Activated T-helper 2 cell treated with anti-CD3 and anti-CD28 coated beads, Interferon-gamma antibody, Interleukin-2, Interleukin-4, amounts not matched to agents 10 μg/mL and 5 μg/mL and 100 μg/mL, durations not matched to agents 14 hours and 24 hours and 36 hours (primary cell): ENCODE data around the gene CCDC142. TPM values are rescaled to one million over a fixed set of nuclear protein-coding genes. Genes with fewer than 3 reads are reported as not detected.

Experiments
- DNase-seq: peaks from one replicate; pipeline ENCODE4 v3.0.0; 2021; ENCODE audit warnings: low spot score
- H3K27ac Mint-ChIP-seq: one replicate; pipeline ENCODE4 v1.8.0; 2021; ENCODE audit warnings: mixed read lengths
- H3K27me3 Mint-ChIP-seq: one replicate; pipeline ENCODE4 v1.8.0; 2021; ENCODE audit warnings: low read depth, mixed read lengths
- H3K36me3 Mint-ChIP-seq: one replicate; pipeline ENCODE4 v1.8.0; 2021; ENCODE audit warnings: low read depth, mixed read lengths
- H3K4me1 Mint-ChIP-seq: one replicate; pipeline ENCODE4 v1.8.0; 2021; ENCODE audit warnings: low read depth, mixed read lengths
- H3K4me3 Mint-ChIP-seq: one replicate; pipeline ENCODE4 v1.8.0; 2021; ENCODE audit warnings: low read depth, mild to moderate bottlenecking, moderate library complexity, mixed read lengths
- H3K9me3 Mint-ChIP-seq: one replicate; pipeline ENCODE4 v1.8.0; 2021; ENCODE audit warnings: mixed read lengths
- intact Hi-C: fragments of 100-400 bp; cut with micrococcal nuclease; formaldehyde crosslinking; loops from one replicate; pipeline ENCODE4 v1.15.1; 2023
- total RNA-seq: library from RNA; stranded (reverse); gene quantifications from 2 replicates; pipeline ENCODE4 v1.2.3, GENCODE V29; 2022

CCDC142 gene
- total RNA-seq, 1 donor from 2014 or later, result 26.9 TPM

DNA sequence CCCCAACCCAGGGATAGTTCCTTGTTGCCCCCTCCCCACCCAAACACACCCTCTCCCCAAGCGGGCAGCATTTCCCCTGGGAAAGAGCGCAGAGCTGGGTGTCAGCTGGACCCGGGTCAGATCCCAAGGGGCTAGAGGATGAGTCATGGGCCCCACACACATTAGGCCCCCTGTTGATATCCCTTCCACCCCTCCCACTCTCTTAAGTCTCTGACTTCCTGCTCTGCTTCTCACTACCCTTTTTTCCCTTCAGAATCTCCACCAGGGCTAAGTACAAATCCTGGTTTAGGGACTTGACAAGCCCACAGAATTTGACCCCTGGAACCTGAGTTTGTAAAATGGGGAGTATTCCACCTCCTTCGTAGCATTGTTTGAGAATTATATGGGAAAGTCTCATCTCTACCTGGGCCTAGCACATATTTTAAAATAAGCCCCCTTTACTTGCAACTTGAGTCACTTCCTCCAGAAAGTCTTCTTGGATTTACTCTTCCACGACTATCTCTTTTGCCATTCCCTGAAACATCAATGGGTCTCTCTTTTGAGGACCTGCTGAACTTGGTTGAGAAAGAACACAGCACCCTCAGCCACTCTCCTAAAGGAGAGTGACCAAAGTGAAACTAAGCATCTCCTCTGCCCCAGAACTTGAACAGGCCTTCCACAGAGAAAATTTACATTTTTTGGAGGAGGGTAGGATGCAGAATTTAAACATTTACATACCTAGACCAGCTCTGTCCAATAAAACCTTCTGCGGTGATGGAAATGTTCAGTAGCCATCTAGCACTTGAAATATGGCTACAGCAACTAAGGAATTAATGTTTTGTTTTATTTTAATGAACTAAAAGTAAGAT, 45.7 kb downstream of the CCDC142 start:
- peaks cover 15% of the 10 kb centered on the region for H3K27me3 Mint-ChIP-seq
- intact Hi-C loops, result no loop called here
- H3K36me3 Mint-ChIP-seq, result no peaks in the 10 kb centered on the region
- no peak for DNase-seq
- no peak overlapping the region for H3K27ac Mint-ChIP-seq
- no peak overlapping the region for H3K4me3 Mint-ChIP-seq
- peaks cover 8% of the 10 kb centered on the region for H3K4me1 Mint-ChIP-seq
- no peaks in the 10 kb centered on the region for H3K9me3 Mint-ChIP-seq

DNA sequence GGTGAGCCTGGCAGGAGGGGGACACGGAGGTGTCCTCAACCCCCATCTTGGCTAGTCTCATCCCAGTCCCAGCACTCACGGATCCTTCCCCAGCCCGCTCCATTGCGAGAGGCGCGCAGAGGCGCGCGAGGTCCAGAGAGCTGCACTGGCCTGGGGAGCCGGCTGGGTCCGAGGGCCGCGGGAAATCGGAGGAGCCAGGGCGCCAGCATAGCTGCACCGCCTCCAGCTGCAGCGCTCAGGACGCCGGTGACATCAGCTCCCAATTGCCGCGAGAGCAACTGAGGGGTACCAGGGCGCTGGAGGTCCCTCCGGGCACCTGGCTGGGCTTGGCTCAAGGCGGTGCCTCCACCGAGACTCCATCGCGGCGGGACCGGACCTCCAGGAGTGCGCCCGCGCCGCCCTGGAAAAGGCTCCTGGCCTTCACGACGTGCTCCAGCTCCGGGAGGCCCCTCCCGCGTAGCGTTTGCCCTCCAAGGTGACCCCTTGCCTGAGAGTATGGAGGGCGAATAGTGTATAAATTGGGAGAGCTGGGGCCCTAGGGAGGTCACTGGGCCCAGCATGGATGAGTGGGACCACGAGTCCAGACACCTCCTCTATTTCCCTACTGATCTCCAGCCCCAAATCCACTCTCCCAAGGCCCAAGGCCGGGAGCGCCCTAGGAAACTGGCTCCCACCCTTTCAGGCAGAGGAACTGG, 46.5 kb downstream of the CCDC142 start:
- intact Hi-C loops, result no loop called here
- DNase-seq, result no peak
- Mint-ChIP-seq H3K4me3 (no peak overlapping the region), H3K27me3 (peaks cover 15% of the 10 kb centered on the region), H3K9me3 (no peaks in the 10 kb centered on the region), H3K4me1 (peaks cover 8% of the 10 kb centered on the region), H3K27ac (no peak overlapping the region), H3K36me3 (no peaks in the 10 kb centered on the region)

DNA sequence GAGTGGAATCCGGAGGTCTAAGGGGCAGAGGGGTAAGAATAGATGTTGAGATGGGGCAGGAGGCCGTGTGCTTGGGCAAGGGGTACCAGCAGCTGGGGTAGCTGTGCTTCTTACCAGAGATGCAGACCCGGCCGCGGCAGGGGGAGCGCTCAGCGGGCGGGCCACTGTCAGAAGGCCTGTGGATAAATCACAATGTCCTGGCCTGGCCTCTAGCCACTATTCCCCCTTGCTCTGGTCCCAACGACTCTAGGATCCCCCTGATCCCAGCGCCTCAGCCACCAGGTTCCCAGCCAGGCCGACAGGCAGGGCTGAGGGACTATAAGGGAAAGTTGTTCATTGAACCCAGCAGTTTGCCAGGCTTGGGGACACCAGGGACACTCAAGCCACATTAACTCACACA, 52.3 kb downstream of the CCDC142 start:
- H3K36me3 Mint-ChIP-seq, result peaks cover 4% of the 10 kb centered on the region
- no peaks in the 10 kb centered on the region for H3K27me3 Mint-ChIP-seq
- intact Hi-C loops, result no loop called here
- H3K27ac Mint-ChIP-seq, result no peak overlapping the region
- no peaks in the 10 kb centered on the region for H3K9me3 Mint-ChIP-seq
- H3K4me3 Mint-ChIP-seq, result no peak overlapping the region
- no peak for DNase-seq
- no peaks in the 10 kb centered on the region for H3K4me1 Mint-ChIP-seq

DNA sequence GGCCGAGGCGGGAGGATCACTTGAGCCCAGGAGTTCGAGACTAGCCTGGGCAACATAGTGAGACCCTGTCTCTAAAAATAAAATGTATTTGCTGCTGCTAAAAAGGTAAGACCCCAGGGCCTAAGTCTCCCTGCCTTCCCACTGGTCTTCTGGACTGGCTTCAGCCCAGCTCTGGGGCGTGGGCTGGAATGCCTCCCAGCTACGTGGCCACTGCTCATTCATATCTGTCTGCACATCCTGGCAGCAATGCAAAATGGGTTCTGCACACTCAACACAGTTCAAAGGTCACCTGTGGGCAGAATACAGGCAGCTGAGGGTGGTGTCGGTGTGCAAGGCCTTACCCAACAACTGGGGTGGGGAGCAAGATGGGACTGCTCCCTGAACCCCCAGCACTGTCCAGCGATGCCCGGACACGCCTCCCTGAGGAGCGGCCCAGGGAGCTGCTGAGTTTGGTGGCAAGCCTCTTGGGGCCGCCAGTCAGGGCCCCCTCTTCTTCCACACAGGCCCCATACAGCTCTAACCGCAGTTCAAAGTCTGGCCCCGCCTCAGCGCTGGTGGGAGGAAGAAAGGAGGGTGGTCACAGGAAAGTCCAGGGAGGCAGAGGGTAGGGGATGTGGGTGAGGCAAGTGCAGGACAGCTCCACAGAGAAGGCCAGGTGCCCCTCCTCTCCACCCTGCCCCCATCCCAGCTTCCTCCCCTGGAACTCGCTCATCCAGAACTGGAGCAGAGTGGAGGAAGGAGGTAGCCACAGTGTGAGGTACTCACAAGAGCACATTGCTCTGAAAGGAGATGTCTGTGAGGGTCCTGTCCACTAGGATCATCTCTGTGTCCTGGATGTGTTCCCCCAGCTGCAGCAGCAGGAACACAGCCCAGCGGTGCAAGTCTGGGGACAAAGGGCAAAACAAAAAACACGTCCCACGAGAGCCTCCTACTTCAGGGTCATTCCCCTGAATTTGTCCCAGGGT, 53.0 kb downstream of the CCDC142 start:
- peaks cover 11% of the 10 kb centered on the region for H3K36me3 Mint-ChIP-seq
- H3K27ac Mint-ChIP-seq, result no peak overlapping the region
- intact Hi-C loops, result no loop called here
- H3K9me3 Mint-ChIP-seq, result no peaks in the 10 kb centered on the region
- no peaks in the 10 kb centered on the region for H3K4me1 Mint-ChIP-seq
- no peaks in the 10 kb centered on the region for H3K27me3 Mint-ChIP-seq
- no peak for DNase-seq
- H3K4me3 Mint-ChIP-seq, result no peak overlapping the region

DNA sequence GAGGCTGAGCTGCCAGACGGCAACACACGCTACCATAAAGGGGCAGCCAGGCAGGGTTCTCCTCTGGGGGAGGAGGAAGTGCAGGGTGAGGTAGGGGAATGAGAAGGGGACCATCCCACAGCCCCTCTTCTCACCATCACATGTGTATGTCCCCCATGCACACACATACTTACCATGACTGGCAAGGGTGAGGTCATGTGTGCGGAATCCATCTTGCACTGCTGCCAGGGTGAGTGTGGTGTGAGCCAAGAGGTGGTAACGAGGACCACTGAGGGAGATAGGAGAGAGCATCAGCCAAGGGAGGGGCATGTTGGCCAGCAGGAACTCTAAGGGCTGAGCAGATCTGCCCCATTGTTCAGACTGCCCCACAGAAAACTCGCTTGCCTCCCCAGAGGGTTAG, 54.1 kb downstream of the CCDC142 start:
- no peaks in the 10 kb centered on the region for H3K4me1 Mint-ChIP-seq
- intact Hi-C loops, result no loop called here
- no peaks in the 10 kb centered on the region for H3K9me3 Mint-ChIP-seq
- H3K4me3 Mint-ChIP-seq, result no peak overlapping the region
- H3K36me3 Mint-ChIP-seq, result peaks cover 15% of the 10 kb centered on the region
- no peaks in the 10 kb centered on the region for H3K27me3 Mint-ChIP-seq
- no peak overlapping the region for H3K27ac Mint-ChIP-seq
- no peak for DNase-seq

DNA sequence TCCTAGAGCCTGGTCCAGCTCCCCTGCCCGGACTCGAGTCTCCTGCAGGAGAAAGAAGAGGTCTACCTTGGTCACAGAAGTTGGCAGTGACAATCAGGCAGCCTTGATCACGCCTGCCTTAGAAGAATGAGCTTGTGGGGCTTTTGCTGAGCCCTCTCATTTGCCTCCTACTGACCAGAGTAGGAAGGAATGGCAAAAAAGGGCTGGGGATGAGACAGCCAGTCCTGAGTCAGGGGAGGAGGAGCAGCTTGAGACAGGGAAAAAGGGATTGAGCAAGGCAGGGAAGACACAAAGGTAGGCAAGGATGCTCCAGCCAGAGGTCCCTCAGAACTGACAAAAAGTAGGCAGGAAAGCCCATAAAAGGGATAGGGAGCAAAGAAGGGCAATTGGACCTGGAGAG, 55.2 kb downstream of the CCDC142 start:
- no peak for DNase-seq
- Mint-ChIP-seq H3K27me3 (no peaks in the 10 kb centered on the region), H3K27ac (no peak overlapping the region), H3K9me3 (no peaks in the 10 kb centered on the region), H3K4me1 (peaks cover 4% of the 10 kb centered on the region), H3K36me3 (peaks cover 15% of the 10 kb centered on the region), H3K4me3 (no peak overlapping the region)
- intact Hi-C loops, result no loop called here

DNA sequence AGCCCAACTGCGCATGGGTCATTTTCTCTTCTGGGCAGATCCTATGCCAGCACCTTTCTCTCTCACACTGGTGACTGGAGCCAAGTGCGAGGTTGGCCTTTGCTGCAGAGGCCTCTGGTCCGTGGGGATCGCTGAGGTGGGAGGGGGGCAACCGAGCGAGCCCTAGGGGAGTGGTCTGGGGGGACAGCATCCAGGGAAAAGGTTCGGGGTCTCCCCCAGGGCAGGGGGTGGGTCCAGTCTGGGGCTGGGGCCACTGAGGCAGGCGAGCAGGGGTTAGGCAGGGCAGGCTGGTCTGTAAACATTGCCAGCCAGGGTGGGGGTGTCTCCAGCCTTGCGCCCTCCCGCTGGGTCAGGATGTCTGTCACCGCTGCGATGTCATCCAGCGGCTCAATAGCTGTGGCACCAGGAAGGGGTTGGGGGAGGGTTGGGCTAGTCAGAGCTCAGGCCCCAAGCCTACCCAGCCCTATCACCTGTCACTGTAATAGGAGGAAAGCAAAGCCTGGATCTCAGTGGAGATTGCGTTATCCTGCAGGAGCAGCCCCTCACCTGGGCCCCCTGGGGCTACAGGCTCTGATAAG, 56.5 kb downstream of the CCDC142 start:
- Mint-ChIP-seq H3K4me3 (no peak overlapping the region), H3K36me3 (peaks cover 15% of the 10 kb centered on the region), H3K9me3 (no peaks in the 10 kb centered on the region), H3K27me3 (no peaks in the 10 kb centered on the region), H3K27ac (no peak overlapping the region), H3K4me1 (peaks cover 5% of the 10 kb centered on the region)
- intact Hi-C loops, result no loop called here
- no peak for DNase-seq

DNA sequence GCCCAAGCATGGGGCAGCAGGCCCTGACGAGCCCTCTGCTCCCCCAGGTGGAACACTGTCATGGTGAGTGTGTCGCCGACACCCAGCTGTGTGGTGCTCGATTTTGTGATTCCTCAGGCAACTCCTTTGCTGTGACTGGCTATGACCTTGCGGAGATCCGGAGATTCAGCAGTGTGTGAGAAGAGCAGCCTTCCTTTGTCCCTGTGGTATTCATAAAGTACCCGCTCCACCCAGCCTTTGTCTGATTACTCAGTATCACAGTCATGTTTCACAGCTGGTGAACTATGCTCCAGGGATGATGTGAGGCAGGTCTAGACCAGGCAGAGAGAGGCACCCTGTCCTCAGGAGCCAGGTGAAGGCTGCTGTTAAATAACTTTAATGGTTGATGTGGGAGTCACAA, 57.3 kb downstream of the CCDC142 start:
- Mint-ChIP-seq H3K4me1 (peaks cover 9% of the 10 kb centered on the region), H3K36me3 (peaks cover 15% of the 10 kb centered on the region), H3K27me3 (no peaks in the 10 kb centered on the region), H3K4me3 (no peak overlapping the region), H3K9me3 (no peaks in the 10 kb centered on the region), H3K27ac (no peak overlapping the region)
- intact Hi-C loops, result no loop called here
- DNase-seq, result no peak

DNA sequence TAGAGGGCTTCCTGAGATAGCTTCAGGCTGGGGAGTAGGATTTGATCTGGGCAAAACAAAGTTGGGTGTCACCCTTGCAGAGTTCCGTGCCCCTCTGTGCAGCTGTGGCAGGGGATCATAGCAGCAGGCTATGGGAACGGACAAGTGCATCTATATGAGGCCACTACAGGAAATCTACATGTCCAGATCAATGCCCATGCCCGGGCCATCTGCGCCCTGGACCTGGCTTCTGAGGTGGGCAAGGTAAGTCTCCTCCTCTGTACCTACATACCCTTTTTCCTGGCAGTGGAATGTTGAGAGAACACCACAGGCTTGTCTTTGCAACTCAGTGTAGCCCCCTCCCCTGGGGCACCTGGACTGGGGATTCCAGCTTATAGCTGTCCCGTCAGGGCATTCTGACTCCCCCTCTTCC, 57.8 kb downstream of the CCDC142 start:
- H3K4me1 Mint-ChIP-seq, result peaks cover 14% of the 10 kb centered on the region
- no peak overlapping the region for H3K4me3 Mint-ChIP-seq
- peaks cover 15% of the 10 kb centered on the region for H3K36me3 Mint-ChIP-seq
- DNase-seq, result no peak
- H3K27me3 Mint-ChIP-seq, result no peaks in the 10 kb centered on the region
- intact Hi-C loops, result no loop called here
- no peaks in the 10 kb centered on the region for H3K9me3 Mint-ChIP-seq
- no peak overlapping the region for H3K27ac Mint-ChIP-seq

DNA sequence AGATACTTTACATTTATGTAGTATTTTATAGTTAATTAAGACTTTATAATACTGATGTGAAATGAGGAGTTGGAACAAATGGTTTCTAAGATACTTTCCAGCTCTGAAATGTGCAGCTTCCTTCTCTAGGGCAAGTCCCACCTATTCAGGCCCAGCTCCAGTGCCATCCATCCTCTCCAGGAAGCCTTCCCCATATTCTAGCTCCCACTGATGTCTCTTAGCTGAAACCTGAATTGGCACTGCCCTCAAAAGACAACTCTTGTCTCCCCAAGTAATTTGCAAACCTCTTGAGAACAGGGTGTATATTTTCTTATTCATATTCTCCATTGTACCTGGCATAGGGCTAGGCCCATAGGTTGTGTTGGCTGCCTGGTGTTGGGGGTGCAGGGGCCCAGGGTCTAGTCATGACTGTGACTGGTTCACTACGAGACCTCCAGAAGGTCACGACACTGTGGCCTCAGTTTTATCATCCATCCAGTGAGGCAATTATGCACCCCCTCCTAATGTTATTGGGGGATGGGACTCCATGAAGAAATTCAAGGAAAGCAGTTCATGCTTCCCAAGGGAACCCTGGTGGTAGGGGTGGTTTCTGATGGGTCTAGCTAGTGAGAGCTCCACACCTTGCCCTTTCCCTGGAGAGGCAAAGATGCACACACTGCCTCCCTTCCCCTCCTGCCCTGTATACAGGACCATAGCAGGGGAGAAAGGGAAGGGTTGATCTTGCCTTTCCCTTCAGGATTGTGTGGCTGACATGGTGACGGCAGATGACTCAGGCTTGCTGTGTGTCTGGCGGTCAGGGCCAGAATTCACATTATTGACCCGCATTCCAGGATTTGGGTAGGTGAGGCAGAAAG, 58.4 kb downstream of the CCDC142 start:
- H3K27me3 Mint-ChIP-seq, result no peaks in the 10 kb centered on the region
- H3K36me3 Mint-ChIP-seq, result peaks cover 15% of the 10 kb centered on the region
- peaks cover 15% of the 10 kb centered on the region for H3K4me1 Mint-ChIP-seq
- intact Hi-C loops, result no loop called here
- no peak for DNase-seq
- H3K27ac Mint-ChIP-seq, result no peak overlapping the region
- no peaks in the 10 kb centered on the region for H3K9me3 Mint-ChIP-seq
- H3K4me3 Mint-ChIP-seq, result no peak overlapping the region
